ENCODE measurements around the gene AGRP.

DNA sequence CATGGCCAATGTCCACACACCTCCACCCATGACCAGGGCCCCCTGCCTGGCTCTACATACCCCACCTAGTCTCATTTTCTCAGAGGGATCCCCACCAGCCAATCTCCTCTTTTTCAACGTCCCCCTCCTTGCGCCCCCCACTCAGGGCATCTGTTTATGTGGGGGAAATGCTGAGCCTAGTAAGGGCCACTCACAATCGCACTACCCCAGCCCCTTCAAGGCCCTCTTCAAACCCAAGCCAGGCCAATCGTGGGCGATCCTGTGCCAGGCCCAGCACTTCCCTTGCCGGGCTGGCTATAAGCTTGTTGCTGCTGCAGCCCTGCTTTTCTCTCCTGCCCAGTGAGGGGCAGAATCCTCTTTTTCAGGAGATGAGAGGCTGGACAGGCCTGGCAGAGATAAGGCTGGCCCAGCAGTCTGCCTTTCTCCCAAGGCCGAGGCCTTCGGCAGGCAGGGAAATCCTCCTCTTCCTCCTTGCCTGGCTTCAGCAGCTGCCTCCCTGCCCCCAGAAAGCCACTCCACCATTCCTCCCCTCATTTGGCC is 36.3 kb downstream of the AGRP start:
- TF ChIP-seq, protein P1, sequence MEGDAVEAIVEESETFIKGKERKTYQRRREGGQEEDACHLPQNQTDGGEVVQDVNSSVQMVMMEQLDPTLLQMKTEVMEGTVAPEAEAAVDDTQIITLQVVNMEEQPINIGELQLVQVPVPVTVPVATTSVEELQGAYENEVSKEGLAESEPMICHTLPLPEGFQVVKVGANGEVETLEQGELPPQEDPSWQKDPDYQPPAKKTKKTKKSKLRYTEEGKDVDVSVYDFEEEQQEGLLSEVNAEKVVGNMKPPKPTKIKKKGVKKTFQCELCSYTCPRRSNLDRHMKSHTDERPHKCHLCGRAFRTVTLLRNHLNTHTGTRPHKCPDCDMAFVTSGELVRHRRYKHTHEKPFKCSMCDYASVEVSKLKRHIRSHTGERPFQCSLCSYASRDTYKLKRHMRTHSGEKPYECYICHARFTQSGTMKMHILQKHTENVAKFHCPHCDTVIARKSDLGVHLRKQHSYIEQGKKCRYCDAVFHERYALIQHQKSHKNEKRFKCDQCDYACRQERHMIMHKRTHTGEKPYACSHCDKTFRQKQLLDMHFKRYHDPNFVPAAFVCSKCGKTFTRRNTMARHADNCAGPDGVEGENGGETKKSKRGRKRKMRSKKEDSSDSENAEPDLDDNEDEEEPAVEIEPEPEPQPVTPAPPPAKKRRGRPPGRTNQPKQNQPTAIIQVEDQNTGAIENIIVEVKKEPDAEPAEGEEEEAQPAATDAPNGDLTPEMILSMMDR (IDR thresholded peaks at IDR 0.05) = no peak
- TF ChIP-seq POLR2A (IDR thresholded peaks at IDR 0.05; ENCODE audit: low read depth) (no peak), POLR2AphosphoS5 (IDR thresholded peaks at IDR 0.05) (no peak)
